Measurements from ENCODE around the gene RFX4.

Gene RFX4

GRCh38 chr12:106646472-106646871, 63.7 kb downstream of the RFX4 start:
- DNase-seq (ENCODE audit: low read depth, low spot score): no peak

GRCh38 chr12:106647793-106648514, 65.2 kb downstream of the RFX4 start:
- DNase-seq (ENCODE audit: low read depth, low spot score): no peak

- no peak for DNase-seq (ENCODE audit: low read depth, low spot score)
Measured at GRCh38 chr12:106648736-106649135, 65.9 kb downstream of the RFX4 start.

- DNase-seq (ENCODE audit: low read depth, low spot score): no peak
Measured at GRCh38 chr12:106651552-106651951, 68.7 kb downstream of the RFX4 start.

GRCh38 chr12:106652510-106653015, 69.8 kb downstream of the RFX4 start:
- no peak for DNase-seq (ENCODE audit: low read depth, low spot score)

- no peak for DNase-seq (ENCODE audit: low read depth, low spot score)
Measured at GRCh38 chr12:106655577-106655976, 72.8 kb downstream of the RFX4 start.

GRCh38 chr12:106657488-106657887, 74.7 kb downstream of the RFX4 start:
- no peak for DNase-seq (ENCODE audit: low read depth, low spot score)

- no peak for DNase-seq (ENCODE audit: low read depth, low spot score)
Measured at GRCh38 chr12:106663385-106663784, 80.6 kb downstream of the RFX4 start.

GRCh38 chr12:106669216-106669615, 86.4 kb downstream of the RFX4 start:
- no peak for DNase-seq (ENCODE audit: low read depth, low spot score)

GRCh38 chr12:106670131-106670530, 87.3 kb downstream of the RFX4 start:
- DNase-seq (ENCODE audit: low read depth, low spot score): no peak

GRCh38 chr12:106671840-106672239, 89.0 kb downstream of the RFX4 start:
- no peak for DNase-seq (ENCODE audit: low read depth, low spot score)

- DNase-seq (ENCODE audit: low read depth, low spot score): no peak
Measured at GRCh38 chr12:106672314-106673025, 89.7 kb downstream of the RFX4 start.

- no peak for DNase-seq (ENCODE audit: low read depth, low spot score)
Measured at GRCh38 chr12:106673141-106673540, 90.3 kb downstream of the RFX4 start.

GRCh38 chr12:106675651-106676435, 93.0 kb downstream of the RFX4 start:
- DNase-seq (ENCODE audit: low read depth, low spot score): no peak

- DNase-seq (ENCODE audit: low read depth, low spot score): no peak
Measured at GRCh38 chr12:106679574-106679973, 96.8 kb downstream of the RFX4 start.

- no peak for DNase-seq (ENCODE audit: low read depth, low spot score)
Measured at GRCh38 chr12:106680280-106680679, 97.5 kb downstream of the RFX4 start.

- DNase-seq (ENCODE audit: low read depth, low spot score): no peak
Measured at GRCh38 chr12:106681210-106681609, 98.4 kb downstream of the RFX4 start.

GRCh38 chr12:106682594-106683234, 99.9 kb downstream of the RFX4 start:
- DNase-seq (ENCODE audit: low read depth, low spot score): no peak

- no peak for DNase-seq (ENCODE audit: low read depth, low spot score)
Measured at GRCh38 chr12:106684497-106684896, 101.7 kb downstream of the RFX4 start.

- no peak for DNase-seq (ENCODE audit: low read depth, low spot score)
Measured at GRCh38 chr12:106685381-106685780, 102.6 kb downstream of the RFX4 start.

GRCh38 chr12:106687672-106688071, 104.9 kb downstream of the RFX4 start:
- DNase-seq (ENCODE audit: low read depth, low spot score): no peak
